Measurements from ENCODE around the gene WDR86. TPM values are rescaled to one million over a fixed set of nuclear protein-coding genes. Genes with fewer than 3 reads are reported as not detected.

Gene WDR86
- total RNA-seq, 1 experiment from 2014 or later = 8.1 TPM

DNA sequence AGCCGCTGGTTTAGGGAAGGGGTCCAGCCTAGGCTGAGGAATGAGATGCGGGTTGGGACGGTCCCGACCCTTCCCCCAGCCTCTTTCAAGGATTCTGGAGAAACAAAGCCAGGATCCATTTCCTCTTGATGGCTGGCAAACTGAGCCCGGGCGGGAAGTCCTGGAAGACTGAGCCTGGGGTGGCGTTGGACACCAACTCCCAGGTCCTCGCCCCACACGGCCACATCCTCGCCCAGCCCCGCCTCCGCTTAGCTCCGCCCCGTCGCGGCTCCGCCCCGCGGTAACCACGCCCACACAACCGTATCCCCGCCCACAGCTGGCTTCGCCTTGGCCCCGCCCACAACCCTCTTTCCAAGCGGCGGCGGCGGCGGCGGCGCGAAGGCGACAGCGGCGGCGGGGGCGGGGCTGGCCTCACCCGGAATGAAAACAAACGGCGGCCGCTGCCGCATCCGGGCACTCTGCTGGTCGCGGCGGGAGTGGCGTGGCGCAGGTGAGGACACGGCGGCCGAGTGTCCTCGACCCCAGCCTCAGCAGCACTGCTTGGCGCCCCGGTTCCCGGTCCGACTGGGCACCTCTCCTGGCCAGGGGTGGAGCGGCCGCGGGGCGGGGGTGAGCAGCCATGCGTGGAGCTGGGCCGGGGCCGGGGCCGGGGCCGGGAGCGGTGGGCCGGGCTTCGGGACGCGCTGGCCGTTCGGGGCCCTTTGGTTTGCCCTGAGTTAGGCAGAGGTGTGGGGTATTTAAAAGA lies 68.3 kb downstream of the WDR86 start, which contains the start of gene NUB1:
TSS of gene NUB1 (plus strand) at position 456 of the 745 bp plus-strand sequence. CDS start 3,538 bp downstream, outside the sequence.
- Histone ChIP-seq H3K4me1 (ENCODE audit: insufficient read depth, low read length) (no peaks in the 10 kb centered on the region), H2BK5ac (ENCODE audit: insufficient read length, low read length) (no peak within 1 kb of the TSS), H4K5ac (ENCODE audit: insufficient read length, low read depth, low read length) (no peak within 1 kb of the TSS), H3K14ac (ENCODE audit: insufficient read depth, low read length) (peak within 1 kb of the TSS; percentile 96), H3K23me2 (ENCODE audit: insufficient read length, low read depth, low read length, poor library complexity, severe bottlenecking) (no peaks in the 10 kb centered on the region), H2BK120ac (ENCODE audit: low read depth, low read length, poor library complexity, severe bottlenecking) (no peak within 1 kb of the TSS), H3K79me1 (ENCODE audit: insufficient read depth, low read depth, low read length, poor library complexity, severe bottlenecking) (peaks cover 2% of the 10 kb centered on the region), H3K9me3 (ENCODE audit: control insufficient read depth, low read depth, low read length) (no peaks in the 10 kb centered on the region), H3K4me2 (ENCODE audit: insufficient read depth, insufficient read length, low read length) (peak within 1 kb of the TSS; percentile 45), H3K27me3 (ENCODE audit: insufficient read depth, low read length) (peaks cover 2% of the 10 kb centered on the region; the same call in 1 of the 2 replicates), H4K20me1 (ENCODE audit: control insufficient read depth, insufficient read depth, insufficient read length) (no peaks in the 10 kb centered on the region), H3K4ac (ENCODE audit: low read depth, low read length) (no peak within 1 kb of the TSS), H3K23ac (ENCODE audit: insufficient read length, low read depth, low read length) (no peak within 1 kb of the TSS), H2BK20ac (ENCODE audit: low read depth, low read length, poor library complexity, severe bottlenecking) (no peak within 1 kb of the TSS), H3K9ac (ENCODE audit: extremely low read depth, insufficient read length, low read length) (peak within 1 kb of the TSS; percentile 74), H3K79me2 (ENCODE audit: insufficient read depth, low read length) (no peaks in the 10 kb centered on the region), H3K27ac (ENCODE audit: insufficient read length, low read depth, low read length) (no peak within 1 kb of the TSS), H4K91ac (ENCODE audit: insufficient read length, low read depth, low read length) (no peak within 1 kb of the TSS), H3T11ph (ENCODE audit: low read length) (no peak within 1 kb of the TSS), H3K56ac (ENCODE audit: insufficient read length, low read depth, low read length) (no peak within 1 kb of the TSS), H2AFZ (ENCODE audit: low read length) (no peak within 1 kb of the TSS), H2BK15ac (ENCODE audit: low read depth, low read length) (no peak within 1 kb of the TSS), H3K18ac (ENCODE audit: insufficient read length, low read depth, low read length) (peak within 1 kb of the TSS; percentile 98), H4K8ac (replicated peaks; ENCODE audit: insufficient read length, low read depth, low read length) (no peak within 1 kb of the TSS), H2AK5ac (ENCODE audit: insufficient read length, low read length) (no peak within 1 kb of the TSS), H2BK12ac (ENCODE audit: insufficient read length, low read depth, low read length) (no peak within 1 kb of the TSS)
- H3K4me1 Mint-ChIP-seq = peaks cover 0 to 3% of the 10 kb centered on the region in 2 experiments; a peak in 3 of 4 replicates
- no CpG with 5 or more reads among the region's 72 CpGs for WGBS (ENCODE audit: extremely low coverage, insufficient read length, low lambda C conversion rate)
- DNase-seq = peak; percentile 91
- TF ChIP-seq, protein P1, sequence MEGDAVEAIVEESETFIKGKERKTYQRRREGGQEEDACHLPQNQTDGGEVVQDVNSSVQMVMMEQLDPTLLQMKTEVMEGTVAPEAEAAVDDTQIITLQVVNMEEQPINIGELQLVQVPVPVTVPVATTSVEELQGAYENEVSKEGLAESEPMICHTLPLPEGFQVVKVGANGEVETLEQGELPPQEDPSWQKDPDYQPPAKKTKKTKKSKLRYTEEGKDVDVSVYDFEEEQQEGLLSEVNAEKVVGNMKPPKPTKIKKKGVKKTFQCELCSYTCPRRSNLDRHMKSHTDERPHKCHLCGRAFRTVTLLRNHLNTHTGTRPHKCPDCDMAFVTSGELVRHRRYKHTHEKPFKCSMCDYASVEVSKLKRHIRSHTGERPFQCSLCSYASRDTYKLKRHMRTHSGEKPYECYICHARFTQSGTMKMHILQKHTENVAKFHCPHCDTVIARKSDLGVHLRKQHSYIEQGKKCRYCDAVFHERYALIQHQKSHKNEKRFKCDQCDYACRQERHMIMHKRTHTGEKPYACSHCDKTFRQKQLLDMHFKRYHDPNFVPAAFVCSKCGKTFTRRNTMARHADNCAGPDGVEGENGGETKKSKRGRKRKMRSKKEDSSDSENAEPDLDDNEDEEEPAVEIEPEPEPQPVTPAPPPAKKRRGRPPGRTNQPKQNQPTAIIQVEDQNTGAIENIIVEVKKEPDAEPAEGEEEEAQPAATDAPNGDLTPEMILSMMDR (conservative IDR thresholded peaks at IDR 0.05) = no peak
- H3K4me3 Mint-ChIP-seq = peak within 1 kb of the TSS; percentile 77 to 85
- no peak within 1 kb of the TSS; a peak in 1 of 7 replicates for H3K27ac Mint-ChIP-seq
- peaks cover 5% of the 10 kb centered on the region for H3K27me3 Mint-ChIP-seq (ENCODE audit: low read depth)
- H3K9me3 Mint-ChIP-seq = peaks cover 0 to 2% of the 10 kb centered on the region in 2 experiments; a peak in 2 of 5 replicates
- peaks cover 0 to 19% (median 17%) of the 10 kb centered on the region in 3 experiments; a peak in 5 of 7 replicates for H3K36me3 Mint-ChIP-seq (ENCODE audit: insufficient read depth in 1 of 3, low read depth in 3 of 3)
